ENCODE data around the gene SH3RF1.

SH3RF1 gene

GRCh38 chr4:169258141-169258540 lies 12.6 kb downstream of the SH3RF1 start:
- H3K9me3 ChIP-seq (ENCODE audit: control insufficient read depth, low read length): no peaks in the 10 kb centered on the region
- no peak for TF ChIP-seq CTCF (IDR thresholded peaks at IDR 0.05)
- no peaks in the 10 kb centered on the region for H3K27me3 ChIP-seq (ENCODE audit: control insufficient read depth, insufficient read depth, low read length)
- H3K4me2 ChIP-seq (ENCODE audit: low read length): no peak overlapping the region
- H3K36me3 ChIP-seq (ENCODE audit: control insufficient read depth, insufficient read depth, low read length): no peaks in the 10 kb centered on the region
- no peak overlapping the region for H3K27ac ChIP-seq
- peaks cover 8% of the 10 kb centered on the region for H3K79me2 ChIP-seq
- no peak overlapping the region for H3K4me3 ChIP-seq (ENCODE audit: low read depth, low read length)
- no peak overlapping the region for H3K9ac ChIP-seq
- H3K4me1 ChIP-seq: no peaks in the 10 kb centered on the region
- no peak overlapping the region for H2AFZ ChIP-seq

- Histone ChIP-seq H3K9ac (no peak overlapping the region), H3K4me1 (no peaks in the 10 kb centered on the region), H2AFZ (no peak overlapping the region), H3K27me3 (ENCODE audit: control insufficient read depth, insufficient read depth, low read length) (no peaks in the 10 kb centered on the region), H3K36me3 (ENCODE audit: control insufficient read depth, insufficient read depth, low read length) (no peaks in the 10 kb centered on the region), H3K27ac (no peak overlapping the region), H3K9me3 (ENCODE audit: control insufficient read depth, low read length) (no peaks in the 10 kb centered on the region), H3K4me2 (ENCODE audit: low read length) (no peak overlapping the region), H3K4me3 (ENCODE audit: low read depth, low read length) (no peak overlapping the region), H3K79me2 (peaks cover 2% of the 10 kb centered on the region)
- TF ChIP-seq CTCF (IDR thresholded peaks at IDR 0.05): no peak
These were observed 13.6 kb downstream of the SH3RF1 start for GRCh38 chr4:169256856-169257761.

- no peak for TF ChIP-seq CTCF (IDR thresholded peaks at IDR 0.05)
- no peak overlapping the region for H3K27ac ChIP-seq
These were observed 14.6 kb downstream of the SH3RF1 start for GRCh38 chr4:169256101-169256612.

GRCh38 chr4:169254546-169254983 lies 16.2 kb downstream of the SH3RF1 start:
- no peaks in the 10 kb centered on the region for H3K9me3 ChIP-seq (ENCODE audit: control insufficient read depth, low read length)
- no peak overlapping the region for H3K27ac ChIP-seq
- H3K36me3 ChIP-seq (ENCODE audit: control insufficient read depth, insufficient read depth, low read length): no peaks in the 10 kb centered on the region
- no peaks in the 10 kb centered on the region for H3K27me3 ChIP-seq (ENCODE audit: control insufficient read depth, insufficient read depth, low read length)
- TF ChIP-seq CTCF (IDR thresholded peaks at IDR 0.05): no peak
- peaks cover 2% of the 10 kb centered on the region for H3K79me2 ChIP-seq
- H2AFZ ChIP-seq: no peak overlapping the region
- H3K4me3 ChIP-seq (ENCODE audit: low read depth, low read length): no peak overlapping the region
- no peak overlapping the region for H3K4me2 ChIP-seq (ENCODE audit: low read length)
- H3K9ac ChIP-seq: no peak overlapping the region
- no peaks in the 10 kb centered on the region for H3K4me1 ChIP-seq

More at GRCh38 chr4:169256101-169256612, 14.6 kb downstream of the SH3RF1 start:
- no peaks in the 10 kb centered on the region for H3K27me3 ChIP-seq (ENCODE audit: control insufficient read depth, insufficient read depth, low read length)
- no peaks in the 10 kb centered on the region for H3K9me3 ChIP-seq (ENCODE audit: control insufficient read depth, low read length)
- no peak overlapping the region for H3K4me2 ChIP-seq (ENCODE audit: low read length)
- no peaks in the 10 kb centered on the region for H3K4me1 ChIP-seq
- no peak overlapping the region for H2AFZ ChIP-seq
- H3K9ac ChIP-seq: no peak overlapping the region
- no peak overlapping the region for H3K4me3 ChIP-seq (ENCODE audit: low read depth, low read length)
- H3K79me2 ChIP-seq: peaks cover 2% of the 10 kb centered on the region
- H3K36me3 ChIP-seq (ENCODE audit: control insufficient read depth, insufficient read depth, low read length): no peaks in the 10 kb centered on the region
